Umbilical cord (tissue), 2 donors: ENCODE measurements around the gene OMG. TPM values are rescaled to one million over a fixed set of nuclear protein-coding genes. Genes with fewer than 3 reads are reported as not detected.
"Not testable (repeated sequence)": the region's sequence is repeated elsewhere in the genome, so short reads cannot be mapped to it uniquely, and the experiment has no call there.

ENCODE experiments used
- DNase-seq: peaks from one replicate; pipeline ENCODE4 v3.0.0-alpha.2; 2015; ENCODE audit warnings: low spot score
- total RNA-seq: library from RNA; depleted of rRNA; stranded (reverse); fragments of >200 nt; gene quantifications from one replicate; pipeline ENCODE4 v1.2.3, GENCODE V29; 2014; ENCODE audit warnings: low replicate concordance; ENCODE audit not compliant: insufficient read depth

The OMG gene
- total RNA-seq, result 9.9 TPM

GRCh38 chr17:31297090-31297489 is at the start of gene OMG:
Gene OMG, minus strand, starts transcription at chr17:31297239. Its CDS starts 908 bp downstream, at chr17:31296331.
- no peak for DNase-seq

- DNase-seq, result not testable (repeated sequence)
These were observed 48.2 kb upstream of the OMG start for GRCh38 chr17:31345191-31345747.

GRCh38 chr17:31339906-31340661 is 43.0 kb upstream of the OMG start:
- peak; percentile 28 for DNase-seq

DNA sequence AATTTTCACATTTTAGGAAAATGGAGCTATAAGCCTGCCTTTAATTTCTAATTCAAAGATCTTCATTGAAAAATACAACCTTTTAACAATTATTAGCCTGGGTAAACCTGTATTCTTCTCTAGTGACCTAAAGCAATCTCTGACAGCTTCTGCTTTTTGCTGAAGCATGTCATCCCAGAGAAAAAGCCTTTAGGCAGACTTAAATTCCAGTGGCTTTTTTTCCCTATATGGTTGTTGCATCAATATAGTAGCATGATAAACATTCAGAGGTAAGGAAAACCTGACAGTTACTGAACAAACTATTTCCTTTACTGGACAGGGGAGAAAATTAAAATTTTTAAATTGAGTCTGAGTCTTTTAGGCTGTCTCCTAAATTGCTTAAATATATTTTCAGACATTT is 32.2 kb upstream of the OMG start:
- no peak for DNase-seq

DNA sequence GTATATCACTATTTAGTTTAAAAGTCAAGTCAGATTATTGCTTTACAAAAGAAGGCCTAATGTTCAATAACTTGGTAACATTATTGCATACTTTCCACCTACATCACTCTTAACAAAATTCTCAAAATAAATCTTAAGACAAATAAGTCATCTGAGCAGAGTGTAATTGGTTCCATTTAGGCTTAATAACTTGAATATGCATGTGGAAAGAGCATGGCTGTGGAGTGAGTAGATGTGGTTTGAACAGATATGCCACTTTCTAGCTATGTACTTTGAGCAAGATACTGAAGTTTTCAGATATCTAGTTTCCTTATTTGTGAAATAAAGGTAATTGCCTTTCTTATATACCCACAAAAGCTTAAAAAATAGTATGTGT is 31.1 kb upstream of the OMG start:
- no peak for DNase-seq

DNA sequence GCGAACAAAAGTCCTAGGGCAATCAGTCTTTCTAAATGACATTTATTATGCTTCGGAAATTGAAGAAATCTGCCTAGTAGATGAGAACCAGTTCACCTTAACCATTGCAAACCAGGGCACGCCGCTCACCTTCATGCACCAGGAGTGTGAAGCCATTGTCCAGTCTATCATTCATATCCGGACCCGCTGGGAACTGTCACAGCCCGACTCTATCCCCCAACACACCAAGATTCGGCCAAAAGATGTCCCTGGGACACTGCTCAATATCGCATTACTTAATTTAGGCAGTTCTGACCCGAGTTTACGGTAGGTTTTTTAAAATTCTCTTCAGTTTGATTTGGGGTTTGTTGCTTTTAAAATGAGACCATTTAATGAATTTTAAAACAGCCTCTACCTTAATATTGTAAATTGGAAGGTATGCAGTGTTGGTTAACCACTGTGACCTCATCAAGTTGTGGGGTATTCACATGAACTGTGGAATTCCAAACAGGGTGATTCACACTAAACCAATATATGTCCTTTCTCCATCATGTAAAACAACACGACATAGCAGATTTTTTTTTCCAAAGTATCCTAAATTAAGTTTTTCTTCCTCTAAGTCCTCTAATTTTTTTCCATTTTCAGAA is 30.6 kb upstream of the OMG start:
- no peak for DNase-seq

GRCh38 chr17:31323551-31323950 is 26.5 kb upstream of the OMG start:
- no peak for DNase-seq

- DNase-seq, result no peak
These were observed 24.9 kb upstream of the OMG start for GRCh38 chr17:31321966-31322365.

DNA sequence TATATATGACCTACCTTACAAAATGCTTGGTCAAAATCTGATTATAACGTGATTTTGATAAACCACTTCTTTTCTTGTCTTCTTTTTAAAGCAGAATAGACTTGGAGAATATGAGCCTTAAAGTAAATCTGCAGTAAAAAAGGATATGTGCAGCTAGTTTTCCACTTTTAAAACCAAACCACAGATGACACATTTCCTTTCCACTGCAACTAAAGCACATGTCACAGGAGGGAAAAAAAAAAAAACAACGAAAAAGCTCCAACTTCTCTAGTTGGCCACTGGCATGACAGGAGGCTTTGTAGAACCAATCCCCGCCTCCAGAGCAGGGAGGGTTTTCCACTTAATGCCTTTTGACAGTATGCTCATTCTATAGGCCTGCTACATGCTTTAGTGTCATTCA is 24.4 kb upstream of the OMG start, which contains the start of gene EVI2A:
TSS of gene EVI2A (minus strand) at position 142 of the 400 bp plus-strand sequence. CDS start 2,609 bp downstream, outside the sequence.
- DNase-seq, result peak; percentile 39

DNA sequence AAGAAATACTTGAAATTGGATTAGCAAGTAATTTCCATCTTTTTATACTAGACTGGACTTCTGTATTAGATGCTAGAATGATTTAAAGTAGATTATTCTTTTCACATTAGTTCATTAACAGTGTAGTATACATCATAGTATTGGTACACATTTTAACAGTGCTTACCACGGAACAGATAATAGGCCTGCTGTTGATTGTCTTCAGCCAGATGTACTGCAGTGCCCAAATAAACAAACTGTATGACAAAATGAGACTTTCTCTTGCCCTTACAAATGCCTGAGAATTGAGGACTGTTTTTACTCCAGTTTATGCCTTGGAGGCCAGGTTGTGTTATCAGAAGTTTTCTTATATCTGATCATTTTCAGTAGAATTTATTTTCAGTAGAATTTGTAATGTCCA is 23.8 kb upstream of the OMG start:
- no peak for DNase-seq

GRCh38 chr17:31320241-31320640 is 23.2 kb upstream of the OMG start:
- no peak for DNase-seq

GRCh38 chr17:31318851-31319661 is 22.0 kb upstream of the OMG start:
- DNase-seq, result no peak

DNA sequence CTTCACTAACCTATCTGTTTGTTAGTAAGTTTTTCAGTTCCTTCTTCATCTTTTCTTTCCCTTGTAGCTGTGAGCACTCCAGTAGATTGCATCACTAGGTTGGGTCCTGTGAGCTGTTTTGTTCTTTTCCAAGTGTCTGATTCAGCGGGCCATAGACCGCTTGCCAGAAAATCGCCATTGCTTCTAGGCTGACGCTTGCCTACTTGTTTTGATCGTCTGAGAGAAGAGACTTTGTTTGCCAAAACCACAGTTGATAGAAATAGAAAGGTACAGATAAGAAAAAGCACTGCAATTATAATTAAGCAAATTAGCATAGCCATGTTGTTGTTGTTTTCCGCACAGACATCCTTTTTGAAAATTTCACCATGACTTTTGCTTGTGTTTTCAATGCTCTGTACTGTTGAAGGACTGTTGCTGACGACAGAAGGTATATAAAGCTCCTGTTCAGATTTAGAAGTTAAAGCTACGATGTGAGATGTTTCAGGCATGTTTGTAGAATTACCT is 21.3 kb upstream of the OMG start:
- peak; percentile 15 for DNase-seq

DNA sequence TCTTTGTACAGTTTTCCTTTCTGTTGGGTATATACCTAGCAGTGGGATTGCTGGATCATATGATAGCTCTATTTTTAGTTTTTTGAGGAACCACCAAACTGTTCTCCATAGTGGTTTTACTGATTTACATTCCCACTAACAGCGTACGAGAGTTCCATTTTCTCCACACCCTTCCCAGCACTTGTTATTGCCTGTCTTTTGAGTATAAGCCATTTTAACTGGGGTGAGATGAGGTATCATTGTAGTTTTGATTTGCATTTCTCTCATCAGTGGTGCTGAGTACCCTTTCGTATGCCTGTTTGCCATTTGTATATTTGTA is 17.7 kb upstream of the OMG start:
- no peak for DNase-seq

GRCh38 chr17:31313982-31314781 is 17.1 kb upstream of the OMG start, which contains the start of gene EVI2B:
Gene EVI2B, minus strand, starts transcription at chr17:31314054. Its CDS starts 8,445 bp downstream, at chr17:31305609.
- DNase-seq, result peak; percentile 26

GRCh38 chr17:31312223-31312622 is 15.2 kb upstream of the OMG start:
- not testable (repeated sequence) for DNase-seq

DNA sequence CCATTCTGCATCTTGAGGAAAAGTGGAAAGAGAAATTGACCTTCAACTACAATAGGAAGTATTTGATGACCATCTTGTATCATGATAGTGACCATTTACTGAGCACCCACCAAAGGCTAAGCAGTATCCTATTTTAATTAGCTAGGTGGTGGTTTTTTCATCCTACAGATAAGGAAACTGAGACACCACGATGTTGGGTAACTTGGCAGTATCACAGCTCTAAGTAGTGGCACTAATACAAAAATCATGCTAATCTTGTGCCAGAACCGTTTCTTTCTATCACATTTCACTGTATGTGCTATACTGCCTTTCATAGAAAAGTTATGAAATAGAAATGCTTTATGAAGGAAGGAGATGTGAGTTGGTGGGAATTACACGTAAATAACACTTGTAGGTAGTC is 14.5 kb upstream of the OMG start:
- no peak for DNase-seq

DNA sequence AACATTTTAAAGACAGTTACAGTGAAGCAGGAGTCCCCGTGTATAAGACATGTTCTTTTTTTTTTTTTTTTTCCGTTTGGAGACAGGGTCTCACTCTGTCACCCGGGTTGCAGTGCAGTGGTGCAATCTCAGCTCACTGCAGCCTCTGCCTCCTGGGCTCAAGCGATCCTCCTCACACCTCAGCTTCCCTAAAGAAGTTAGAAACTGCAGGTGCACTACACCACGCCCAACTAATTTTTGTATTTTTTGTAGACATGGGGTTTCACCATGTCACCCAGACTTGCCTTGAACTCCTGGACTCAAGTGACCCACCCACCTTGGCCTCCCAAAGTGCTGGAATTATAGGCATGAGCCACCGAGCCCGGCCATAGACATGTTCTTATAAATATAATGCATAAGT is 13.8 kb upstream of the OMG start:
- DNase-seq, result no peak

DNA sequence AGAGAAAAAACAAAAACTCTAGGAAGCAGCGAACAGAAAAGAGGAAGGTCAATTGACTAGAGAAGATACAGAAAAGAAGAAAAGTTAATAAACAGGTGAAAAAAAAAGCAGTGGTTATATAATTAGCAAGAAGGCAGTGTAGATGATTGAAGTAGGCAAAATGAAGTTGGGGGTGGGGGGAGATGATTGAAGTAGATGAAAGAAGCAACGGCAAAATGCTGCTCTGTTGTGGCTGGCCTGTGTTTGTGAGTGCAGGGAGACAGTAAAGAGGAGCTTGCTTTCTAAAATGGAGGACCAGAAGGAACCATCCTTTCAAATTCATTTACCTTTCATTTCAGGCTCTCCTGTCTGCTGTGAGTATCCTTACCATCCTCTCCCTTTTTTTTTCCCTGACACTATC is 13.2 kb upstream of the OMG start:
- no peak for DNase-seq

- DNase-seq, result peak; percentile 8
These were observed 12.5 kb upstream of the OMG start for GRCh38 chr17:31309556-31309955.
